ENCODE data around the gene ZZZ3. TPM values are rescaled to one million over a fixed set of nuclear protein-coding genes. Genes with fewer than 3 reads are reported as not detected.
"Not testable (repeated sequence)": the region's sequence is repeated elsewhere in the genome, so short reads cannot be mapped to it uniquely, and the experiment has no call there.

The ZZZ3 gene
- total RNA-seq, 2 donors from 2014 or later: 38.9 to 60.8 TPM

GRCh38 chr1:77709727-77710126 is 27.3 kb upstream of the ZZZ3 start:
- Histone ChIP-seq H3K36me3 (no peaks in the 10 kb centered on the region), H3K4me1 (replicated peaks) (no peaks in the 10 kb centered on the region), H3K9me3 (no peaks in the 10 kb centered on the region), H3K4me3 (no peak overlapping the region), H3K27me3 (replicated peaks; ENCODE audit: insufficient read depth) (no peaks in the 10 kb centered on the region), H3K27ac (no peak overlapping the region)
- no peak for DNase-seq (ENCODE audit: low spot score)
- intact Hi-C loops (cut with DNase I): no loop called here
- TF ChIP-seq CTCF (IDR thresholded peaks at IDR 0.05): no peak
- no peak for TF ChIP-seq POLR2A (IDR thresholded peaks at IDR 0.05)
- no peak for TF ChIP-seq POLR2AphosphoS5 (IDR thresholded peaks at IDR 0.05)
- 82% methylated on average over 3 of the region's 3 CpGs for WGBS

- DNase-seq (ENCODE audit: low spot score): no peak
- Histone ChIP-seq H3K9me3 (no peaks in the 10 kb centered on the region), H3K4me3 (no peak overlapping the region), H3K4me1 (replicated peaks) (no peaks in the 10 kb centered on the region), H3K27me3 (replicated peaks; ENCODE audit: insufficient read depth) (no peaks in the 10 kb centered on the region), H3K36me3 (no peaks in the 10 kb centered on the region), H3K27ac (no peak overlapping the region)
- no peak for TF ChIP-seq CTCF (IDR thresholded peaks at IDR 0.05)
- no peak for TF ChIP-seq POLR2AphosphoS5 (IDR thresholded peaks at IDR 0.05)
- TF ChIP-seq POLR2A (IDR thresholded peaks at IDR 0.05): no peak
- 91% methylated on average over 4 of the region's 4 CpGs for WGBS
- intact Hi-C loops (cut with DNase I): no loop called here
Measured at GRCh38 chr1:77706321-77706720, 23.9 kb upstream of the ZZZ3 start.

GRCh38 chr1:77704736-77705135 is 22.3 kb upstream of the ZZZ3 start:
- WGBS: 77% methylated on average over 2 of the region's 2 CpGs
- no peak overlapping the region for H3K27ac ChIP-seq
- no peaks in the 10 kb centered on the region for H3K36me3 ChIP-seq
- H3K27me3 ChIP-seq (replicated peaks; ENCODE audit: insufficient read depth): no peaks in the 10 kb centered on the region
- no peaks in the 10 kb centered on the region for H3K9me3 ChIP-seq
- TF ChIP-seq POLR2AphosphoS5 (IDR thresholded peaks at IDR 0.05) (no peak), CTCF (IDR thresholded peaks at IDR 0.05) (no peak), POLR2A (IDR thresholded peaks at IDR 0.05) (no peak)
- no peak for DNase-seq (ENCODE audit: low spot score)
- intact Hi-C loops (cut with DNase I): no loop called here
- H3K4me1 ChIP-seq (replicated peaks): no peaks in the 10 kb centered on the region
- no peak overlapping the region for H3K4me3 ChIP-seq

- H3K4me1 ChIP-seq (replicated peaks); H3K9me3 ChIP-seq; H3K27me3 ChIP-seq (replicated peaks; ENCODE audit: insufficient read depth); H3K27ac ChIP-seq; intact Hi-C loops (cut with DNase I); H3K36me3 ChIP-seq; H3K4me3 ChIP-seq; DNase-seq (ENCODE audit: low spot score): not testable (repeated sequence)
- 100% methylated on average over 1 of the region's 1 CpG for WGBS
Measured at GRCh38 chr1:77699673-77700072, 17.2 kb upstream of the ZZZ3 start.

- Histone ChIP-seq H3K36me3 (peaks cover 0 to 5% of the 10 kb centered on the region in 2 donors), H3K4me1 (replicated peaks) (no peaks in the 10 kb centered on the region)
- 91% methylated on average over 3 of the region's 3 CpGs for WGBS
Measured at GRCh38 chr1:77697441-77697840, 15.0 kb upstream of the ZZZ3 start.

More at GRCh38 chr1:77697441-77697840, 15.0 kb upstream of the ZZZ3 start:
- Histone ChIP-seq H3K27ac (no peak overlapping the region), H3K4me3 (no peak overlapping the region), H3K27me3 (replicated peaks; ENCODE audit: insufficient read depth) (no peaks in the 10 kb centered on the region), H3K9me3 (no peaks in the 10 kb centered on the region)
- no peak for TF ChIP-seq CTCF (IDR thresholded peaks at IDR 0.05)
- TF ChIP-seq POLR2A (IDR thresholded peaks at IDR 0.05): no peak
- no peak for TF ChIP-seq POLR2AphosphoS5 (IDR thresholded peaks at IDR 0.05)
- intact Hi-C loops (cut with DNase I): no loop called here
- no peak for DNase-seq (ENCODE audit: low spot score)
